ENCODE results near the gene RWDD3. TPM values are rescaled to one million over a fixed set of nuclear protein-coding genes. Genes with fewer than 3 reads are reported as not detected.

Gene RWDD3
- total RNA-seq, 1 donor: 11.2 TPM

- H3K36me3 ChIP-seq (ENCODE audit: insufficient read depth, low read length): peaks cover 9% of the 10 kb centered on the region
- H3K4me3 ChIP-seq (ENCODE audit: insufficient read depth, low read length): no peak overlapping the region
- no peak overlapping the region for H2AFZ ChIP-seq (ENCODE audit: low read length)
- H4K20me1 ChIP-seq (ENCODE audit: insufficient read depth, low read length): peaks cover 3% of the 10 kb centered on the region
- no peak for DNase-seq (ENCODE audit: insufficient read length, low spot score, missing footprints)
- H3K4me2 ChIP-seq (ENCODE audit: insufficient read depth, low read length): no peak overlapping the region
- H3K27ac ChIP-seq (ENCODE audit: low read depth, low read length): no peak overlapping the region
- peaks cover 21% of the 10 kb centered on the region for H3K79me2 ChIP-seq (ENCODE audit: insufficient read depth, low read length)
- H3K4me1 ChIP-seq (ENCODE audit: insufficient read depth, low read length): no peaks in the 10 kb centered on the region
- no peaks in the 10 kb centered on the region for H3K9me3 ChIP-seq (ENCODE audit: low read depth, low read length)
- no peaks in the 10 kb centered on the region for H3K27me3 ChIP-seq (ENCODE audit: insufficient read depth, low read length)
- no peak for TF ChIP-seq CTCF (IDR thresholded peaks at IDR 0.05; ENCODE audit: extremely low read depth, low read depth, low read length)
Observed at GRCh38 chr1:95246511-95246910, 12.5 kb downstream of the RWDD3 start.

GRCh38 chr1:95247607-95248006 lies 13.6 kb downstream of the RWDD3 start:
- H4K20me1 ChIP-seq (ENCODE audit: insufficient read depth, low read length): peaks cover 2% of the 10 kb centered on the region
- no peak overlapping the region for H3K4me2 ChIP-seq (ENCODE audit: insufficient read depth, low read length)
- no peak for TF ChIP-seq CTCF (IDR thresholded peaks at IDR 0.05; ENCODE audit: extremely low read depth, low read depth, low read length)
- H3K27me3 ChIP-seq (ENCODE audit: insufficient read depth, low read length): no peaks in the 10 kb centered on the region
- peaks cover 15% of the 10 kb centered on the region for H3K79me2 ChIP-seq (ENCODE audit: insufficient read depth, low read length)
- H3K27ac ChIP-seq (ENCODE audit: low read depth, low read length): no peak overlapping the region
- no peak overlapping the region for H3K4me3 ChIP-seq (ENCODE audit: insufficient read depth, low read length)
- no peaks in the 10 kb centered on the region for H3K36me3 ChIP-seq (ENCODE audit: insufficient read depth, low read length)
- H2AFZ ChIP-seq (ENCODE audit: low read length): no peak overlapping the region
- no peaks in the 10 kb centered on the region for H3K4me1 ChIP-seq (ENCODE audit: insufficient read depth, low read length)
- no peak for DNase-seq (ENCODE audit: insufficient read length, low spot score, missing footprints)
- no peaks in the 10 kb centered on the region for H3K9me3 ChIP-seq (ENCODE audit: low read depth, low read length)

- H3K79me2 ChIP-seq (ENCODE audit: insufficient read depth, low read length): no peaks in the 10 kb centered on the region
Observed at GRCh38 chr1:95249916-95250315, 15.9 kb downstream of the RWDD3 start.

GRCh38 chr1:95252422-95252821 lies 18.4 kb downstream of the RWDD3 start:
- no peaks in the 10 kb centered on the region for H3K9me3 ChIP-seq (ENCODE audit: low read depth, low read length)
- no peak overlapping the region for H3K4me3 ChIP-seq (ENCODE audit: insufficient read depth, low read length)
- H3K27ac ChIP-seq (ENCODE audit: low read depth, low read length): no peak overlapping the region
- TF ChIP-seq CTCF (IDR thresholded peaks at IDR 0.05; ENCODE audit: extremely low read depth, low read depth, low read length): no peak
- H3K27me3 ChIP-seq (ENCODE audit: insufficient read depth, low read length): no peaks in the 10 kb centered on the region
- H2AFZ ChIP-seq (ENCODE audit: low read length): no peak overlapping the region
- no peak for DNase-seq (ENCODE audit: insufficient read length, low spot score, missing footprints)
- no peaks in the 10 kb centered on the region for H3K79me2 ChIP-seq (ENCODE audit: insufficient read depth, low read length)
- H3K4me1 ChIP-seq (ENCODE audit: insufficient read depth, low read length): no peaks in the 10 kb centered on the region
- no peaks in the 10 kb centered on the region for H3K36me3 ChIP-seq (ENCODE audit: insufficient read depth, low read length)
- no peaks in the 10 kb centered on the region for H4K20me1 ChIP-seq (ENCODE audit: insufficient read depth, low read length)
- no peak overlapping the region for H3K4me2 ChIP-seq (ENCODE audit: insufficient read depth, low read length)

More at GRCh38 chr1:95249916-95250315, 15.9 kb downstream of the RWDD3 start:
- Histone ChIP-seq H3K9me3 (ENCODE audit: low read depth, low read length) (no peaks in the 10 kb centered on the region), H3K4me2 (ENCODE audit: insufficient read depth, low read length) (no peak overlapping the region), H3K4me1 (ENCODE audit: insufficient read depth, low read length) (no peaks in the 10 kb centered on the region), H4K20me1 (ENCODE audit: insufficient read depth, low read length) (peaks cover 2% of the 10 kb centered on the region), H3K36me3 (ENCODE audit: insufficient read depth, low read length) (no peaks in the 10 kb centered on the region), H3K27me3 (ENCODE audit: insufficient read depth, low read length) (no peaks in the 10 kb centered on the region), H3K4me3 (ENCODE audit: insufficient read depth, low read length) (no peak overlapping the region), H3K27ac (ENCODE audit: low read depth, low read length) (no peak overlapping the region), H2AFZ (ENCODE audit: low read length) (no peak overlapping the region)
- TF ChIP-seq CTCF (IDR thresholded peaks at IDR 0.05; ENCODE audit: extremely low read depth, low read depth, low read length): no peak
- DNase-seq (ENCODE audit: insufficient read length, low spot score, missing footprints): no peak

Measured in osteoblast (primary cell).